GM21367 (cell line): Measurements from ENCODE around the gene TSPAN9.

Source experiments
- ATAC-seq: cut with Tn5 transposase; IDR thresholded peaks from one replicate; pipeline ENCODE4 v1.9.1; 2021; ENCODE audit not compliant: unreplicated experiment

TSPAN9 gene

DNA sequence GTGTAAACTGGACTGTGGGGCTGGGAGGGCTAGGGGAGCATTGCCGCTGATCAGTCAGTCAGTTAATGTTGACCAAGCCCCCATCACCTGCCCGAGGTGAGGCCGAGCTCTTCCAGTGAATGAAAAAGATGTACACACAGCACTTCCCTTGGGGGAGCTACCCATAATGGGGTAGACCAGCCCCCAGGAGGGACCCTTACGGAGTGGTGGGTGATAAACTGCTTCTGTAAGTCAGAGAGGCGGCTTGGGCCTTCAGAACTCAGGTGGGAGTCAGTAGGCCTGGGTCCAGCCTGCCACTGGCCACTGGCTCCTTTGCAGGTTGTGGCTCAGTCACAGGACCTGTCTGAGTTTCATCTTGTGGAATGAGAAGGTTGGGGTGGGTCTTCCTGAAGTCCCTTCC lies 43.5 kb downstream of the TSPAN9 start:
- ATAC-seq, result no peak

DNA sequence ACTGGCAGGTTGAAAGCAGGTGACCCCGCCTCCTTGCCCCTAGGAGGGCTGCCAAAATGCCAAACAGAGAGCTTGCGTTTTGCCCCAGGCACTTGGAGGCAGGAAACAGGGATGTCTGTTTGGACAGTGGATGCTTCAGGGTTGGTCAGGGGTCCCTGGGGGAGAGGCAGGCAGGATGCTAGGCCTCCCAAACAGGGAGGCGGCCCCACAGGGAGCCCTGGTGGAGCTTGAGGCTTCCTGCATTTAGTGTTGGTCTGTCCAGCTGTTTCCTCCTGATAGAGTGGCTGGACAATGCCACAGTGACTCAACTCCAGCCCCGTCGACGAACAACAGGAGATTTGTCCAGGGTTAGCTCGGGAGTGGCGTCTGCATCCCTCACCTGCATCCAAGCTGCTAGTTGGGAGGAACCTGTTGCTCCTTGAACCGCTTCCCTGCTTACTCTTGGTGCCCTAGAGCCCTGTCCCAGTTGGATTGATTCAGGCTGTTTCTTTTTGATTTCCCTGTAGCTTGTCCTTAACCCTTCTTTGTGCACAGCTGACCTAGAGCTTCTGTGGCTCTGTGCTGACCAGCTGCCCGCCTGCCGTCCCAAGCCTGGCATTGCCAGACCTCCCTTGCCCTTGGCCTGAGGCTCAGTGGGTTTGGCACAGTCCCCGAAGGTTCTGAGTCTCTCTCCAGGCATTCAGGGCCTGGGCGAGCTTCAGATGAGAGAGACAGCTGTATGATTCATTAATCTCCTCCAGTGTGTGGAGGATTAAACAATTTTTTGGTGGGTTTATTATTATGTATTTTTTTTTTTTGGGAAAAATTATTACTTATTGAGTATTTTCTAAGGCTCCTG lies 45.9 kb downstream of the TSPAN9 start:
- no peak for ATAC-seq

DNA sequence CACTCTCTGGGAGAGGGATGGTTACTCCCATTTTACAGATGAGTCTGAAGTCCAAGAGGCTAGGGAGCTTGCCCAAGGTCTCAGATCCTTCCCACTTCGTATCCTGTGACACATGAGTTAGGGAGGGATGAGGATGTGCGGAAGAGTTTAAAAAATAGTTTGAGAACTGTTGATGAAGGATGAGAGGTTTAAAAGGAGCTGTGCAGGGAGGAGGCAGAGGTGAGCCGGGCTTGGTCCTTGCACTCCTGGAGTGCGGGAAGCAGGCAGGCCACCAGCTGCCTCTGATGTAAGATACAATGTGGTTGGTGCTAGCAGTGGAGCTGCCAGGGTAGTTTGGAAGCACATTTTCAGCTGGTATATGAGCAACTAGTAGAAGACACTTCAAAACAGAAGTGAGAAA lies 46.5 kb downstream of the TSPAN9 start:
- no peak for ATAC-seq

DNA sequence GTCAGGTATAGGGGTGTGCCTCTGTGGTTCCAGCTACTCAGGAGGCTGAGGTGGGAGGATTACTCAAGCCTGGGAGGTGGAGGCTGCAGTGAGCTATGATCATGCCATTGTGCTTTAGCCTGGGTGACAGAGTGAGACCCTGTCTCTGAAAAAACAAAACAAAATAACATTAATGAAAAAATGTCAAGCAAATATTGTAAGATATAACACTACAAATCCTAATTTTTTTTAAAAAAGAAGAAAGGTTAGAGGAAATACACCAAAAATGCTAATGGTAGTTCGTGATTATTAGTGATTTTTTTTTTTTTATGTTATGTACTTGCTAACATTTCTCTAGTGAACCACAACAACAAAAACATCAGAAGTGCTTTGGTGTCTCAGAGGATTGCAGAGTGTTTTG lies 47.7 kb downstream of the TSPAN9 start:
- no peak for ATAC-seq

DNA sequence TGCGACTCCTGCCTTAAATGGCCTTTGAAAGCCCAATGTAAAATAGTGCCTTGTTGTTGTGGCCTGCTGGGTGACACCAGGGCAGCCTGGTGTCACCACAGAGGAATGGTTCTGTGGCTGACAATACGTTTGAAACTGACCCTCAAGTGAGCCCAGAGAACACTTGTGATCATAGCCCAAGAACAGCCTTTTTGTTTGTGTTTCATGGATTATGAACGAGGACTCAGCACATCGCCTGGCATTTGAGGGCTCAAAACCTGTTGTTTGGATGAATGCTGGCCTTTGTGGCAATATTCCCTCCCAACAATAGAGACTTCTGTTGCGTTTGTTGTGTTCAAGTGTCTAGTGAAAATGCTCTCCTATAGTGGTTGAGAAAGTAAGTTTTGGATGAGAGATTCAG lies 48.5 kb downstream of the TSPAN9 start:
- no peak for ATAC-seq

DNA sequence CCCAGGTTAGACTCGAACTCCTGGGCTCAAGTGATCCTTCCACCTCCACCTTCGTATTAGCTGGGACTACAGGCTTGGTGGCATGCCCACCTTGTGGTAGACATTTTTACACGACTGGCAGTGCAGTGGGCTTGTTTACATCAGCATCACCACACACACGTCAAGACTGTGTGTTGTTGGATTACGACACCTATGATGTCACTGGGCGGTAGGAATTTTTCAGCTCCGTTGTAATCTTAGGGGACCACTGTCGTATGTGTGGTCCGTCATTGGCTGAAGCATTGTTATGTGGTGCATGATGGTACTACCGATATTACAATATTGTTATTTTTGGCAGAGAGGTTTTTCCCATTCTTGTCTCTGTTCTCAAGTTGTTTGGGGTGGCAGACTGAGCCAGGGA lies 50.7 kb downstream of the TSPAN9 start:
- ATAC-seq, result no peak

DNA sequence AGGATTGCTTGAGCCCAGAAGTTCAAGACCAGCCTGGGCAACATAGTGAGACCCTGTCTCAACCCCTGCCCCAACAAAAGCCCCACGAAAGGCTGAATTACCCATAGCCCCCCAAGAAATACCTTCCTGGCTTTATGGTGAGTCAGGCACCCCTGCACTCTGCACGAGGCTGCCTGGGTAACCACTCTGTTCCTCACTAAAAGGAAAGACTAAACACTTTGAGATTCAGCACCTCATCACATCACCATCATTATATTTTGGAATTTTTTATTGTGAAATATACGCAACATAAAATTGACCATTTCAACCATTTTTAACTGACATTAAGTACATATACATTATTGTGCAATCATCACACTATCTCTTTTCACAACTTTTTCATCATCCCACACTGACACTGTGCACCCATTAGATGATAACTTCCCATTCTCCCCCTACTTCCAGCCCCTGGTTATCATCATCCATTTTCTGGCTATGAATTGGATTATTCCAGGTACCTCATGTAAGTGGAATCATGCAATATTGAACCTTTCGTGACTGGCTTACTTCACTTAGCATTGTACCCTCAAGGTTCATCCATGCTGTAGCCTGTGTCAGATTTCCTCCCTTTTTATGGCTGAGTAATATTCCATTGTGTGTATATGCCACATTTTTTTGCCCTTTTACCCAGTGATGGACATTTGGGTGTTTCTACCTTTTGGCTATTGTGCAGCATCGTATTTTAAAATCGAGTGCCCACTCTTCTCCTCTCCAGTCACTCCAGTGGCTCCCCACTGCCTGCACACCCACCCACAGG lies 51.5 kb downstream of the TSPAN9 start:
- no peak for ATAC-seq

DNA sequence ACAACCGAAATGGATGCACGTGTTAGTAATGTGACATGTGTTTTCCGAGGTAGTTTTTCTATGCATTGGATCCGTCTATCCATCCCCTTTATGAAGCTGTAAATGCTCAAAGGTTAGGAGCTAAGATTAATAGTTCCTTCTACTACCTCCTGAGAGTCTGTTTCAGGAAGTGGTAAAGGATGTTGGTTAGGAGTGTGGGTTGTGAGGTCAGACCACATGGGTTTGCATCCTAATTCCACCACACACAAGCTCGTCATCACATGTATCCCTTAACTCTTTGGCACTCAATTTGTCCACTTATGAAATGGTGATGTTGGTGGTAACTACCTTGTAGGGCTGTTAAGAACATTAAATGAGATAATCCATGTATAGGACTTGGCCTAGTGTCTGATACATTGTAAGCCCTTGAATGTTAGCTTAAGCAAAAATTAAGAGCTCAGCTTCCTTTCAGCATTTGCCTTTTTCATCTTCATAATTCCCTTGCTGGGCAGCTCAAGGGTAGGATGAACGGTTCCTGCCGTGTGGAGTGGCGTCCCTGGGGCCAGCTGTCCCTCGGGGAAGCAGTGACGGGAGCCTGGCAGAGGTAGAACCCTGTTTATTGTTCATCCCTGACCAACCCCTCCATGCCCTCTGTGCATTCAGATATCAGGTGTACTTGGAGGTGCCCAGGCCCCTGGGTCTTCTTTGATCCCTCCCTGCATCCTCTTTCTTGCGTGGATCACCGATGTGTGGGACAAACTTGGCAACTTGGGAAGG lies 52.3 kb downstream of the TSPAN9 start:
- no peak for ATAC-seq

DNA sequence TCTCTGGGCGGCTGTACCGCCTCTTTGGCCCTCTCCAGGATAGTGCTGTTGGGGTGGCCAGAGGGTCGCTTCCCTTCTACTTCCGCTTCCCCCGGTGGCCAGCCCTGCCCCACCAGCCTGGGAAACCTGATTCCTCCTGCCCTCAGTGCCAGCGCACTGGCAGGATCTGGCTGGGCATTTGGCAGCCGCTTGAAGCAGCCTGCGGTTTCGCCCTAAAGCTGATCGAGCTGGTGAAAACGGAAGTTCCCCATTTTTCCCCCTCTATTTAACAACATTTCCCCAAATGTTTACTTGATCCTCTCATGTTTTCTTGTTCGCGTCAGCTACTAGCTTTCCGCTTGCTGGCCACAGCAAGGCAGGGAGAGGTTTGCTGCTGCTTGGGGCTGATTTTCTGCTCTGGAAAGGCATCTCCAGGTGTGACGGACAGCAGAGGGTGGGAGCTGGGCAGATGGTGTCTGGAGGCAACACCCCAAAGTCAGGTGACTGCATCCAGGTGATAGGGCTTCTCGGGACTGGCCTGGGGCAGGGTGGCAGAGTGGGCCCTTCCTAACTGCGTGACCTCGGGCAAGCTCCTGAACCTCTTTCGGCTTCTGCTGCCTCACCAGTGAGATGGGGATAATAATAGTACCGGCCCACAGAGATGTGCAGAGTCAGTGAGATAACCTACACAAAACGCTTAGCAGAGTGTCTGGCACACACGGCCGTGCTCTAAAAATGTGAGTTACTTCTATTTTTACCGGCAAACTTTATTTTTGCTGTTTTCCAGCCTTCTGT lies 53.1 kb downstream of the TSPAN9 start:
- no peak for ATAC-seq

DNA sequence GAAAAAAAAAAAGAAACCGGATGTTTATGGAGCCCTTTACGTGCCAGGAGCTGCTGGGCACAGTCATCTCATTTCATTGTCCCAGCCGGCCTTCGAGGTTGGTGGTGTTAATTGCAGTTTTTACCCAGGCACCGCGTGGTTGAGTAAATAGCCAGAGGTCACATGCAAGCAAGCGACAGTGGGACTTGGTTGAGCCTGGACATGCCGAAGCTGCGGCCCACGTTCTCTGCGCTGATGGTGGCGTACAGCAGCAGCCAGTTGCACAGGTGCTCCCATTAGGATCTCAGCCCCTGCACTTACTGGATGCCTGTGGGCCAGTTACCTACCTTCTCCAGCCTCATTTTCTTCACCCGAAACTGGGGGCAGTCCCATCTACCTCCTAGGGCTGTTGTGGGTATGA lies 54.0 kb downstream of the TSPAN9 start:
- no peak for ATAC-seq

DNA sequence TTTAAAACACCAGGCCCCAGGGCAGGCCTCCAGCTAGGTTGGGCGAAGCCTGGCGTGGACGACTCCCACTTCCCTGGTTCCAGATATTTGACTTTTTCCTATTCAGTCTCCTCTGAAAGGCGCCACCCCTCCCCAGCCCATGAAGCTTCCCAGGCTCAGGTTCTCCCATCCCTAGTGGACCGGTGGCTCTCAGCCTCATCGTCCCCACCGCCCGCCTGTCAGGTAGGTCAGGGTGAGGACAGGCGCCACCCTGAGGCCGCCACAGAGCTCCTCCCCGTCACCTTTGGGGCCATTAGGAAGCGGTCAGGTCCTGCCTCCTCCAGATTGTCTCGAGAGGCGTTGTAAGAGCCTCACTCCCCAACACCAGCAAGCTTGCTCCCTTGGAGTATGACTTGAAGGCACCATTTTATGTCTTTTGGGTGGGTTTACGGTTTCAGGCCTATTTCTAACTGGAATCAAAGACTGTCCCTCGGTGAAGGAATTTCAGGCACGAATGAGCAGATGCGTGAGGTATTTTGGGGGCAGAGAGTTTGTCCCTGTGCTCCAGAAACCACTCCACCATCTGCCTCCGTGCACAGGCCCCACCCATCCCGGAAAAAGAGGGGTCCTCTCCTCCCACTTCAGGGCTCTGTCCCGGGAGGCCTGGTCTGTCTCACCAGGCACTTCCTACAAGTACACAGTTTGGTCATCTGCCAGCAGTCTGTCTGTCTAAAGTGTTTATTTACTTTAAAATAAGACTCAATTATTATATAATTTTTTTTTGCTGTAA lies 55.6 kb downstream of the TSPAN9 start:
- ATAC-seq, result no peak

DNA sequence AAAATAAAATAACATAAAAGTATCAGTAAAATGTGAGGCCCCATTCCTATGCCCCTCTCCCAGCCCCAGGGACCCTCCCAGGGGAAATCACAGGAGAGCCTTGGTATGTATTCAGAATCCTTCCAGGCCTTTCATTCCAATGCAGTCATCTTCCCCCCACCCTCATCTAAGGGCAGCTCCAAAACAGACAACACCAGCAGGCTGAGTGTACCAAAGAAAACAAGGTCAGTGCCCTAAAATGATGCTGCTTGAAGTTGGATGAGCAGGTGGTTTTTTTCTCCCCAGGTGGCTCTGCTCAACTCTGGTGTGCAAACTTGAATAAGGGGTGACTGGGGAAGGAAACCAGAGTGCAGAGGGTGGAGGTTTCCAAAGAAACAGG lies 56.2 kb downstream of the TSPAN9 start:
- no peak for ATAC-seq

DNA sequence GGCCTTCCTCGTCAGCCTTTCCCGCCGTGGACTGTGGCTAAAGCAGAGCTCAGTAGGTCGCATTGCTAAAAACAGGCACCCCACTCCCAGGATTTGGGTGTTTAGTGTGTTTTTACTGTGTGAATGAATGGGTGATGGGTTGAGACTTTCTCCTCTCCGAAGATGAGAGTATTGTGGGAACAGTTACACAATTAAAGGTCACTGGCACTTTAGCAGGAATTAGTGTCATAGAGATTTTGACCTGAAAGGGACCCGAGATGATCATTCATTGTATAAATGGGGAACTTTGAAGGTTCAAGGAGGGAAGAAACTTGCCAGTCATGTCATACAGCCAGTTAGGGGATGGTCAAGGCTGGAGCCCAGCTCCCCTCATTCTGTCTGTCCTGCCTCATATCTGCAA lies 56.9 kb downstream of the TSPAN9 start:
- no peak for ATAC-seq

DNA sequence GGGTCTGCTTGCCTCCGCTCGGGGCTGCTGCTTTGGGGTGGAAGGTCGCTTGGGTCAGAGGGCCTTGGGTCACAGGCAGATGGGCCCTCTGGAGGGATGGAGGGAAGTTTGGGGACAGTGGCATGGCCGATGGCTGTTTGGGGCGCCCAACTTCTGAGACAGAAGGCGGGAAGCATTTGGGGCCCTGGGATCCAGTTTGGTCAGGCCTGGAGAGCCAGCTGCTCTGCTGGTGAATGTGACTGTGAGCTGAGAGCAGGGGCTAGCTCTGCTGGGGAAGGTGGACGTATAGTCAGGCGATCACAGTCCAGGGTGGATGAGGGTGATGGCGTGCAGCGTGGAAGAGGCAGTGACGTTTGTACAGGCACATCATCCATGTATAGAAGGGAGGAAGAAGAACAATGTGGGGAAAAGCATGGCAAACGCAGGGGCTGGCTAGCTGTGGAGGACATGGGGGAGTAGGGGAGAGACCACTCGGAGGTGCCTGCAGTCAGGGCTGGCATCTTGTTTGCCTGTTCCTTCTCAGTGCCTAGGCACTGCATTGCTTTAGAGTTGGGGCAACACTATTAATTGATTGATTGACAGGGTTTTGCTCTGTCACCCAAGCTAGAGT lies 57.5 kb downstream of the TSPAN9 start:
- ATAC-seq, result no peak

DNA sequence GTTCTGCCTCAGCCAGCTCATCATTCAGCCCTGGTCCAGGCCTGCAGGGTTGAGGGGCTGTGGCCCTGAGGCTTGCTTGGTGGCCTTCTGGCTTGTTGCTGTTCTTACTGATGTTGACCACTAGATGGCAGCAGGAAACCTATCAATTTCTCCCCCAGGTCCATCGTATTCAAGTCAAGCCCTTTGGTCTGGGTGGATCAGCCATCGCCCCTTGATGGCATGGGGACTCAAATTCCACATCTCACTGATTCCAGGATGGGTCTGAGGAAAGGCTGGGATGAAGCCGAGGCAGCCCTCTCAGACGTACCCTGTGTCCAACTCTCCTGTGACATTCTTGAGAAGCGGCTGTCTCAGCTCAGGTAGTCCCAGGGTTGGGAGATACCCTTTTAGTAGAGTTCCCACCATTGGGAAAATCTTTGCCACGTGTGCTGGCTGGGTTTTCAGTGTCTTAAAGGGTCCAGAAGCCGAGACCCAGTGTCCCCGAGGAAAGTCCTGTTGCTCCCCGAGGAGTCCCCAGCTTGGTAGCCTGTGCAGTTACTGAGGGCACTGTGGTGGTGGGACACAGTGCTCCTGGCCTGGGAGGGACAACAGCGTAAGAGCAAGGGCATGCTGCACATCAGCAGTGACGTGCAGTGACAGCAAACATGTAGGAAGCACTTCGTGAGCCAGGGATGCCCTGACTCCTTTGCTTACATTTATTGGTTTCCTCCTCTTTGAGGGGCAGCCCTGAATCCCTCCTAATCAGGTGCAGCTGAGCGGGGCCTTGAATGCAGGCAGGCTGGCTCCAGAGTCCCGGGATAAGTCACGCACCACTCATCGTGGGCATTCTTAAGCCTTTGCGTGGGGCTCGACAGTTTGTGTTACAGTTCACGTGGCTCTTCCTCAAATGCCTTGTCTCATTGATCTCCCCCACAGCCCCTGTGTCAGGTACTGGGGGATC lies 58.6 kb downstream of the TSPAN9 start:
- no peak for ATAC-seq

DNA sequence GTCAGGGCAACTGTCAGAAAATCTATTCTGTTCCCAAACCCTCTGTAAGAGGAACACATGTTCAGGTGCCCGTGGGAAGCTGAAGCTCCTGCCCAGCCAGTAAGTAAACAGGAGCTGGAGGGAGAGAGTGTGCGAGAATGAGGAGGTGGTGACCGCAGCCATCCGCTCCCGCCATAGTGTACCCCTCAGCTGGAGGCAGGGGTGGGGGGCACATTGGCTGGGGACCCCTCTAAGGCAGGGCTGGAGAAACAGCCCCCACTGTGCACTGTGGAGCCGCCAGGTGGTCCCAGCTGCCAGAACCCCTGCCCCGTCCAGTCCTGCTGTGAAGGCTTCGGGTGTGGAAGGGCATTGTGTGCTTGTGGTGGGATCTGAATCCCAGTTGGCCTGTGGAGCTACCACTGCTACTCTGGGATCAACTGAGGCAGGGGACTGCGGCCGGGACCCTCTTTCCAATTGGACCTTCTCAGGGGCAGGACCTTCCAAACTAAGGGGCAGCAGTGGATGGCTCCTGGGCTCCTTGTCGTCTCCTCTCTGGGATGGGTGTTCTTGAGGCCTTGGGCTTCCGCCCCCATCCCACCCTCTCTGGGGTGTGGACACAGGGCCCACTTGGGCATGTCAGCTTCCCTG lies 59.6 kb downstream of the TSPAN9 start:
- no peak for ATAC-seq

DNA sequence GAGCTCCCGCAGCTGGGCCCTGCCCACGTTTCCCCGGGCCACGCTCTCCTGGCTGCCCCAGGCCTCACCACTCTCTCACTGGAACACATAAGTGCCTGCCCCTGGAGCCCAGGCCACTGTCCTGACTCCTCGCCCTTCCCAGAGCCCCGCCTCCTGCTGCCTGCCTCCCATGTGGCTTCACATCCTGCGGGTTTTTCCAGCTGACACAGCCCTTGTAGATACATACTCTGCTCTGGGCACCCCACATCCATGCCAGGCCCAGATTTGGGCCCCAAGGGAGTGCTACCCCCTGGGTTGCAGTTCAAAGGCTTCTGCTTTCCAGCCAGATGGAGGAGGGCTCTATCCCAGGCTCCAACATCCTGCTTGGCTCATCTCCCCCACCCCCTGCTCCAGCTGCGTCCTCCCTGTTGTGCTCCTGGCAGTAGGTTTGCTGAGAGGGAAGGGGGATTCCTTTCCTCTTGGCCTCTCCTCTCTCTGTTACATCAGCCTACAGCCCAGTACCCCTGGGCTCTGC lies 60.1 kb downstream of the TSPAN9 start:
- no peak for ATAC-seq

DNA sequence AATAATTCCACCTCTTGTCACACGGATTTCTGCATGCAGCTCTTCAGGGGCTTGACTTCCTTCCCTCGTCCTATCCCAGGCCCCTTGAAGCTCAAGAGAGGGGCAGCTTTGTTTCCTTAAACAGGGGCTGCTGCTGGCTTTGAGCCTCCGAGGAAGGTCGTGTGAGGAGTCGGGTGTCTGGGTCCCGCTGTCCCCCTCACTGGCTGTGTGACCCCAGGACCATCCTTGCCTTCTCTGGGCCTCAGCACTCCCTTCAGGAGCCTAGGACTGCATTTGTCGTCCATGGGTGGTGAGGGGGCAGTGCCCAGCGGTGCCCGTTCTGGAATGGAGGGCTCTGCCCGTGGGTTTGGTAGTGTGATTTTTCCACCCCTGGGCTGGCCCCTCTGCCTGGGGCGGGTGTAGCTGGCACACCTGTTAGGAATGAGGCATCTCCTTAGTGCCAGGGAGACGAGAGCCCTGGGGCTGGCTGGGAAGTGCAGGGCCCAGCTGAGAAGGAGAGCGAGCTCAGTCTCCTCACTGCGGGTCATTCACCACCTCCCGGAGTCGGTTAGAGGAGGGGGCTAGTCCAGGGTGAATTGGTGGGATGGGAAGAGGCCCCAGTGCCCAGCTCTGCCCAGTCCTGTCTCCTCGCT lies 60.8 kb downstream of the TSPAN9 start:
- no peak for ATAC-seq
